Measurements from ENCODE around the gene SHB. TPM values are rescaled to one million over a fixed set of nuclear protein-coding genes. Genes with fewer than 3 reads are reported as not detected.
"Not testable (repeated sequence)": the region's sequence is repeated elsewhere in the genome, so short reads cannot be mapped to it uniquely, and the experiment has no call there.

SHB gene
- total RNA-seq, 1 experiment from 2014 or later = 23.8 TPM

GRCh38 chr9:37899041-37899440, 170.0 kb downstream of the SHB start:
- H4K20me1 ChIP-seq (ENCODE audit: insufficient read depth) = no peaks in the 10 kb centered on the region; the same call in 1 of the 2 replicates
- no peaks in the 10 kb centered on the region for H3K9me3 ChIP-seq (ENCODE audit: insufficient read depth, low read depth)
- no peak for DNase-seq
- H3K36me3 ChIP-seq (ENCODE audit: low read depth) = peaks cover 7% of the 10 kb centered on the region; the same call in 1 of the 2 replicates
- intact Hi-C loops (cut with micrococcal nuclease; ENCODE audit: unreplicated experiment) = no loop called here
- BruUV-seq (replicated peaks) = no TSS peak
- POLR2A ChIA-PET (ENCODE audit: unreplicated experiment) = no interaction called here
- CTCF ChIA-PET = no interaction called here
- H3K27me3 ChIP-seq (ENCODE audit: insufficient read depth, low read depth) = no peaks in the 10 kb centered on the region
- no peak overlapping the region for H3K4me3 ChIP-seq
- no peak for TF ChIP-seq EZH2 (IDR thresholded peaks at IDR 0.05; ENCODE audit: low read depth)
- TF ChIP-seq, protein P1, sequence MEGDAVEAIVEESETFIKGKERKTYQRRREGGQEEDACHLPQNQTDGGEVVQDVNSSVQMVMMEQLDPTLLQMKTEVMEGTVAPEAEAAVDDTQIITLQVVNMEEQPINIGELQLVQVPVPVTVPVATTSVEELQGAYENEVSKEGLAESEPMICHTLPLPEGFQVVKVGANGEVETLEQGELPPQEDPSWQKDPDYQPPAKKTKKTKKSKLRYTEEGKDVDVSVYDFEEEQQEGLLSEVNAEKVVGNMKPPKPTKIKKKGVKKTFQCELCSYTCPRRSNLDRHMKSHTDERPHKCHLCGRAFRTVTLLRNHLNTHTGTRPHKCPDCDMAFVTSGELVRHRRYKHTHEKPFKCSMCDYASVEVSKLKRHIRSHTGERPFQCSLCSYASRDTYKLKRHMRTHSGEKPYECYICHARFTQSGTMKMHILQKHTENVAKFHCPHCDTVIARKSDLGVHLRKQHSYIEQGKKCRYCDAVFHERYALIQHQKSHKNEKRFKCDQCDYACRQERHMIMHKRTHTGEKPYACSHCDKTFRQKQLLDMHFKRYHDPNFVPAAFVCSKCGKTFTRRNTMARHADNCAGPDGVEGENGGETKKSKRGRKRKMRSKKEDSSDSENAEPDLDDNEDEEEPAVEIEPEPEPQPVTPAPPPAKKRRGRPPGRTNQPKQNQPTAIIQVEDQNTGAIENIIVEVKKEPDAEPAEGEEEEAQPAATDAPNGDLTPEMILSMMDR (conservative IDR thresholded peaks at IDR 0.05) = no peak
- no peak overlapping the region for H3K4me2 ChIP-seq
- H3K79me2 ChIP-seq (ENCODE audit: low read depth) = peaks cover 22% of the 10 kb centered on the region; the same call in 1 of the 2 replicates
- no peaks in the 10 kb centered on the region for H3K9me2 ChIP-seq (ENCODE audit: insufficient read depth)
- peaks cover 9% of the 10 kb centered on the region; the same call in 1 of the 2 replicates for H3F3A ChIP-seq (ENCODE audit: insufficient read depth, low read depth)
- peaks cover 11% of the 10 kb centered on the region for H3K4me1 ChIP-seq (replicated peaks; ENCODE audit: insufficient read depth)
- no peak overlapping the region for H2AFZ ChIP-seq
- no peak overlapping the region for H3K27ac ChIP-seq

DNA sequence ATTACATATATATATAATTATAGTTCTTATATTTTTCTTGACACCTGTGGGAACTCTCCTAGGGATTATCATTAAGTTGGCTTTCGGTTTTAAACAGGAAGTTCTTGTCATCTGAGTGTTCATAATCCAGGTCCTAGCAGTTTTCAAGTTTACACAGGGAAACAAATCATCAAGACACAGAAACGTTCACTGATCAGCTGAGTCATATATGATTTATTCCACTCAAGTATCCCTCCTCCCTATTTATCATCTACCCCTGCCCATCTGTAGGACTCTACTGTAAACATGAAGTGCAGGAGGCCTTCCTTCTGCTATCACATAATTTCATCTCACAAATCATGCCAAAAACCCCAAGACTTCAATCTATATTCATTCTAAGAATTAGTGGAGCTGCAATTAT, 171.4 kb downstream of the SHB start:
- Histone ChIP-seq H3F3A (ENCODE audit: insufficient read depth, low read depth) (peaks cover 2% of the 10 kb centered on the region; the same call in 1 of the 2 replicates), H3K9me3 (ENCODE audit: insufficient read depth, low read depth) (no peaks in the 10 kb centered on the region), H3K36me3 (ENCODE audit: low read depth) (peaks cover 7% of the 10 kb centered on the region; the same call in 1 of the 2 replicates), H4K20me1 (ENCODE audit: insufficient read depth) (no peaks in the 10 kb centered on the region; the same call in 1 of the 2 replicates), H3K4me3 (no peak overlapping the region), H3K27me3 (ENCODE audit: insufficient read depth, low read depth) (no peaks in the 10 kb centered on the region), H3K79me2 (ENCODE audit: low read depth) (peaks cover 14% of the 10 kb centered on the region; the same call in 1 of the 2 replicates), H3K9me2 (ENCODE audit: insufficient read depth) (no peaks in the 10 kb centered on the region), H3K4me1 (replicated peaks; ENCODE audit: insufficient read depth) (peaks cover 9% of the 10 kb centered on the region), H2AFZ (no peak overlapping the region), H3K4me2 (no peak overlapping the region), H3K27ac (no peak overlapping the region)
- POLR2A ChIA-PET (ENCODE audit: unreplicated experiment) = no interaction called here
- CTCF ChIA-PET = no interaction called here
- no TSS peak for BruUV-seq (replicated peaks)
- intact Hi-C loops (cut with micrococcal nuclease; ENCODE audit: unreplicated experiment) = no loop called here
- TF ChIP-seq, protein P1 (conservative IDR thresholded peaks at IDR 0.05) = no peak
- no peak for TF ChIP-seq EZH2 (IDR thresholded peaks at IDR 0.05; ENCODE audit: low read depth)
- DNase-seq = no peak

GRCh38 chr9:37892063-37892462, 177.0 kb downstream of the SHB start:
- BruUV-seq (replicated peaks) = no TSS peak
- intact Hi-C loops (cut with micrococcal nuclease; ENCODE audit: unreplicated experiment) = no loop called here
- POLR2A ChIA-PET (ENCODE audit: unreplicated experiment) = no interaction called here
- no peaks in the 10 kb centered on the region for H3K9me3 ChIP-seq (ENCODE audit: insufficient read depth, low read depth)
- no peak overlapping the region for H3K4me3 ChIP-seq
- H2AFZ ChIP-seq = no peak overlapping the region
- H3K27me3 ChIP-seq (ENCODE audit: insufficient read depth, low read depth) = no peaks in the 10 kb centered on the region
- H3K79me2 ChIP-seq (ENCODE audit: low read depth) = no peaks in the 10 kb centered on the region
- DNase-seq = no peak
- H3K4me2 ChIP-seq = no peak overlapping the region
- CTCF ChIA-PET = no interaction called here
- no peaks in the 10 kb centered on the region for H4K20me1 ChIP-seq (ENCODE audit: insufficient read depth)
- TF ChIP-seq, protein P1 (conservative IDR thresholded peaks at IDR 0.05) = no peak
- TF ChIP-seq EZH2 (IDR thresholded peaks at IDR 0.05; ENCODE audit: low read depth) = no peak
- H3K36me3 ChIP-seq (ENCODE audit: low read depth) = no peaks in the 10 kb centered on the region
- H3K9me2 ChIP-seq (ENCODE audit: insufficient read depth) = no peaks in the 10 kb centered on the region
- no peaks in the 10 kb centered on the region for H3F3A ChIP-seq (ENCODE audit: insufficient read depth, low read depth)
- no peaks in the 10 kb centered on the region for H3K4me1 ChIP-seq (replicated peaks; ENCODE audit: insufficient read depth)
- H3K27ac ChIP-seq = no peak overlapping the region

- H3K4me3 ChIP-seq; H3K27me3 ChIP-seq (ENCODE audit: insufficient read depth, low read depth); H4K20me1 ChIP-seq (ENCODE audit: insufficient read depth); H3K9me3 ChIP-seq (ENCODE audit: insufficient read depth, low read depth); H2AFZ ChIP-seq; H3K4me2 ChIP-seq; POLR2A ChIA-PET (ENCODE audit: unreplicated experiment); CTCF ChIA-PET; BruUV-seq (replicated peaks); intact Hi-C loops (cut with micrococcal nuclease; ENCODE audit: unreplicated experiment); DNase-seq; H3K79me2 ChIP-seq (ENCODE audit: low read depth); H3K27ac ChIP-seq; H3K9me2 ChIP-seq (ENCODE audit: insufficient read depth); H3F3A ChIP-seq (ENCODE audit: insufficient read depth, low read depth); H3K36me3 ChIP-seq (ENCODE audit: low read depth); H3K4me1 ChIP-seq (replicated peaks; ENCODE audit: insufficient read depth): not testable (repeated sequence)
These were observed 178.0 kb downstream of the SHB start for GRCh38 chr9:37891042-37891441.
